H1 (cell line): ENCODE data around the gene PTPRG. TPM values are rescaled to one million over a fixed set of nuclear protein-coding genes. Genes with fewer than 3 reads are reported as not detected.

ENCODE experiments used
- CTCF ChIA-PET: fragments of 300-600 bp; sonication (Branson Sonifier 250); formaldehyde crosslinking; loops from one replicate; lab custom pipeline; 2021; ENCODE audit not compliant: partially characterized antibody; lab: Charles Lee
- POLR2A ChIA-PET: fragments of 300-600 bp; sonication (Branson Sonifier 250); formaldehyde crosslinking; loops from one replicate; lab custom pipeline; 2021; ENCODE audit warnings: inconsistent platforms; ENCODE audit not compliant: partially characterized antibody; lab: Charles Lee
- DNase-seq, 2 experiments: peaks; one replicate each; pipeline versions ENCODE4 v3.0.0 to v3.0.0-alpha.2; 2010 to 2022; ENCODE audit warnings: low spot score in 2 of 2, low read depth in 1 of 2, mixed read lengths in 1 of 2
- FAIRE-seq: peaks from 2 replicates; lab custom pipeline; 2011; peaks lifted over from hg19 to GRCh38; lab: Jason Lieb, UNC
- H2AFZ ChIP-seq: 2 replicates; pipeline ENCODE4 v1.8.1; 2012; ENCODE audit warnings: low read length, inconsistent platforms
- H2AK5ac ChIP-seq: 2 replicates; pipeline ENCODE4 v1.6.1; 2013; ENCODE audit warnings: low read depth, low read length
- H2BK120ac ChIP-seq: replicated peaks from 2 replicates; pipeline ENCODE3; 2013; ENCODE audit warnings: low read depth, low read length, inconsistent platforms
- H2BK12ac ChIP-seq: 2 replicates; pipeline ENCODE4 v1.6.1; 2013; ENCODE audit warnings: low read depth, low read length
- H2BK15ac ChIP-seq: 2 replicates; pipeline ENCODE4 v1.6.1; 2013; ENCODE audit warnings: low read length
- H2BK20ac ChIP-seq: 2 replicates; pipeline ENCODE4 v1.6.1; 2013; ENCODE audit warnings: low read length
- H2BK5ac ChIP-seq: 2 replicates; pipeline ENCODE4 v1.6.1; 2013; ENCODE audit warnings: low read depth, low read length
- H3K14ac ChIP-seq: 2 replicates; pipeline ENCODE4 v1.6.1; 2013; ENCODE audit warnings: inconsistent platforms; ENCODE audit not compliant: insufficient read length
- H3K18ac ChIP-seq: 2 replicates; pipeline ENCODE4 v1.6.1; 2013; ENCODE audit warnings: low read length; ENCODE audit errors: extremely low read depth
- H3K23ac ChIP-seq: 2 replicates; pipeline ENCODE4 v1.6.1; 2013; ENCODE audit warnings: inconsistent platforms; ENCODE audit not compliant: insufficient read length
- H3K23me2 ChIP-seq: 2 replicates; pipeline ENCODE4 v1.6.1; 2013; ENCODE audit warnings: low read depth, low read length
- H3K27ac ChIP-seq: 2 replicates; pipeline ENCODE4 v1.6.1; 2011; ENCODE audit warnings: low read depth, low read length, inconsistent platforms
- H3K27me3 ChIP-seq, 4 experiments: replicated peaks in 1 of 4; 1 replicate in 1 of 4; 2 replicates in 3 of 4; pipeline versions ENCODE4 v1.6.1 to v1.8.1; 2011 to 2013; ENCODE audit warnings: low read length in 3 of 4, mild to moderate bottlenecking in 3 of 4, inconsistent platforms in 2 of 4, mixed read lengths in 2 of 4, moderate library complexity in 1 of 4; ENCODE audit not compliant: control insufficient read depth in 3 of 4, insufficient read depth in 3 of 4; ENCODE audit errors: extremely low read depth in 1 of 4
- H3K36me3 ChIP-seq, 4 experiments: 2 replicates each; pipeline versions ENCODE4 v1.6.1 to v1.8.1; 2011 to 2013; ENCODE audit warnings: mild to moderate bottlenecking in 4 of 4, low read length in 3 of 4, moderate library complexity in 2 of 4, control low read depth in 1 of 4, inconsistent platforms in 1 of 4; ENCODE audit not compliant: insufficient read depth in 4 of 4, control insufficient read depth in 2 of 4
- H3K4ac ChIP-seq: replicated peaks from 2 replicates; pipeline ENCODE3; 2013; ENCODE audit warnings: low read length, low read depth, mixed read lengths, inconsistent platforms; ENCODE audit not compliant: insufficient read length
- H3K4me1 ChIP-seq, 4 experiments: replicated peaks in 1 of 4; 1 replicate in 1 of 4; 2 replicates in 3 of 4; pipeline versions ENCODE4 v1.6.1 to v1.8.1; 2011 to 2013; ENCODE audit warnings: low read length in 3 of 4, inconsistent platforms in 2 of 4, mixed read lengths in 1 of 4; ENCODE audit not compliant: insufficient read depth in 4 of 4, control insufficient read depth in 3 of 4
- H3K4me2 ChIP-seq, 2 experiments: 2 replicates each; pipeline versions ENCODE4 v1.6.1 to v1.8.1; 2011 to 2013; ENCODE audit warnings: low read depth in 2 of 2, low read length in 2 of 2, control low read depth in 1 of 2, inconsistent platforms in 1 of 2, mild to moderate bottlenecking in 1 of 2; ENCODE audit not compliant: insufficient read depth in 1 of 2
- H3K4me3 ChIP-seq, 4 experiments: fragments of 200-600, 300-600 bp in 1 of 4; sonication (generic), shearing (Covaris generic), sonication (Bioruptor Twin) in 1 of 4; 2 replicates each; pipeline versions ENCODE4 v1.5.1 to v1.8.1; 2011 to 2016; ENCODE audit warnings: low read length in 4 of 4, low read depth in 3 of 4, control low read depth in 2 of 4, inconsistent platforms in 2 of 4, mild to moderate bottlenecking in 2 of 4, mixed read lengths in 1 of 4, moderate library complexity in 1 of 4; ENCODE audit not compliant: insufficient read depth in 2 of 4; ENCODE audit errors: extremely low read depth in 1 of 4
- H3K56ac ChIP-seq: replicated peaks from 2 replicates; pipeline ENCODE3; 2013; ENCODE audit warnings: low read depth, mild to moderate bottlenecking, mixed read lengths, low read length, inconsistent platforms; ENCODE audit not compliant: insufficient read length
- H3K79me1 ChIP-seq: 2 replicates; pipeline ENCODE4 v1.6.1; 2013; ENCODE audit warnings: low read depth, low read length, control low read depth
- H3K79me2 ChIP-seq, 2 experiments: 2 replicates each; pipeline versions ENCODE4 v1.6.1 to v1.8.1; 2012 to 2013; ENCODE audit warnings: low read length in 2 of 2, mild to moderate bottlenecking in 2 of 2, inconsistent platforms in 1 of 2; ENCODE audit not compliant: insufficient read depth in 2 of 2, control insufficient read depth in 1 of 2
- H3K9ac ChIP-seq, 4 experiments: replicated peaks in 1 of 4; 1 replicate in 1 of 4; 2 replicates in 3 of 4; pipeline versions ENCODE4 v1.6.1 to v1.8.1; 2011 to 2013; ENCODE audit warnings: low read depth in 3 of 4, low read length in 3 of 4, control low read depth in 2 of 4, mild to moderate bottlenecking in 2 of 4, moderate library complexity in 2 of 4, inconsistent platforms in 1 of 4; ENCODE audit errors: extremely low read depth in 1 of 4
- H3K9me3 ChIP-seq, 2 experiments: 2 replicates each; pipeline versions ENCODE4 v1.6.1 to v1.8.1; 2012 to 2013; ENCODE audit warnings: mild to moderate bottlenecking in 2 of 2, moderate library complexity in 2 of 2, control low read depth in 1 of 2, inconsistent platforms in 1 of 2, low read depth in 1 of 2, low read length in 1 of 2, mixed read lengths in 1 of 2; ENCODE audit not compliant: insufficient read depth in 2 of 2
- H4K20me1 ChIP-seq, 2 experiments: replicated peaks in 1 of 2; 2 replicates each; pipeline versions ENCODE3 to v1.8.1; 2011 to 2013; ENCODE audit warnings: inconsistent platforms in 2 of 2, low read length in 2 of 2, mild to moderate bottlenecking in 1 of 2; ENCODE audit not compliant: insufficient read depth in 2 of 2, control insufficient read depth in 1 of 2
- H4K5ac ChIP-seq: 2 replicates; pipeline ENCODE4 v1.6.1; 2013; ENCODE audit warnings: low read length, low read depth, mixed read lengths, inconsistent platforms; ENCODE audit not compliant: insufficient read length
- H4K8ac ChIP-seq: 2 replicates; pipeline ENCODE4 v1.8.0; 2013; ENCODE audit warnings: mild to moderate bottlenecking, moderate library complexity, low read length, inconsistent platforms; ENCODE audit not compliant: insufficient read depth; ENCODE audit errors: extremely low read depth
- H4K91ac ChIP-seq: replicated peaks from 2 replicates; pipeline ENCODE3; 2013; ENCODE audit warnings: low read length, mixed read lengths, inconsistent platforms; ENCODE audit not compliant: insufficient read length
- CHD2 ChIP-seq: IDR thresholded peaks from 2 replicates; pipeline ENCODE4 v1.6.1; 2012; ENCODE audit warnings: low read length, improper control_type of control experiment
- E2F6 ChIP-seq: IDR thresholded peaks from 2 replicates; pipeline ENCODE4 v1.6.1; 2012; ENCODE audit warnings: inconsistent platforms
- FOSL1 ChIP-seq: IDR thresholded peaks from 2 replicates; pipeline ENCODE4 v1.6.1; 2011; ENCODE audit warnings: mild to moderate bottlenecking, low read depth, low read length, moderate library complexity; ENCODE audit not compliant: insufficient read depth
- GTF2F1 ChIP-seq: IDR thresholded peaks from 2 replicates; pipeline ENCODE4 v1.6.1; 2012; ENCODE audit warnings: low read depth, low read length, improper control_type of control experiment, borderline replicate concordance
- JUND ChIP-seq: IDR thresholded peaks from 2 replicates; pipeline ENCODE4 v1.6.1; 2011; ENCODE audit warnings: mild to moderate bottlenecking, improper control_type of control experiment, low read length
- KDM4A ChIP-seq: IDR thresholded peaks from one replicate; pipeline ENCODE4 v1.7.1; 2012; ENCODE audit warnings: low read depth, mild to moderate bottlenecking, moderate library complexity, low read length, inconsistent platforms; ENCODE audit not compliant: severe bottlenecking
- MAFK ChIP-seq: IDR thresholded peaks from 2 replicates; pipeline ENCODE4 v1.6.1; 2012; ENCODE audit warnings: low read depth, mild to moderate bottlenecking, improper control_type of control experiment, low read length
- SIN3A ChIP-seq, 2 experiments: IDR thresholded peaks in 1 of 2; conservative IDR thresholded peaks in 1 of 2; 2 replicates each; pipeline ENCODE4 v1.6.1; 2011 to 2012; ENCODE audit warnings: low read length in 2 of 2, improper control_type of control experiment in 1 of 2, low read depth in 1 of 2, mild to moderate bottlenecking in 1 of 2
- SUZ12 ChIP-seq: fragments of 200-600 bp; sonication (generic); IDR thresholded peaks from 2 replicates; pipeline ENCODE4 v1.6.1; 2012; ENCODE audit warnings: mild to moderate bottlenecking, inconsistent platforms, low read length, moderate library complexity, mixed read lengths
- WGBS, 2 experiments: shearing (Covaris generic) in 1 of 2; methylation state at CpG; one replicate each; pipeline versions ENCODE4 v1.1.6 to v1.1.7; 2013 to 2015; ENCODE audit warnings: low lambda C conversion rate in 2 of 2, mixed read lengths in 2 of 2, inconsistent platforms in 1 of 2, low coverage in 1 of 2, missing lambda C conversion rate in 1 of 2; ENCODE audit not compliant: insufficient replicate concordance in 2 of 2, insufficient coverage in 1 of 2, insufficient read length in 1 of 2; ENCODE audit errors: extremely low coverage in 1 of 2, missing lambda C conversion rate in 1 of 2; 5-methylcytosine and 5-hydroxymethylcytosine counted together
- polyA plus RNA-seq, 7 experiments: library from polyadenylated mRNA; depleted of rRNA in 3 of 7; stranded (reverse) in 5 of 7; unstranded in 2 of 7; fragments of >200 nt in 5 of 7; fragments of 200-250 nt in 2 of 7; gene quantifications; 1 replicate in 5 of 7; 2 replicates in 1 of 7; 4 replicates in 1 of 7; pipeline versions ENCODE4 v1.2.1 to v1.2.3, GENCODE V29; 2011 to 2013; ENCODE audit warnings: missing spikeins in 2 of 7, mixed read lengths in 2 of 7
- total RNA-seq: library from RNA; stranded (reverse); fragmentation: NEBNext Ultra II Directional; extraction: Animal tissue kit (Norgen Biotek cat#: 25700); gene quantifications from 2 replicates; pipeline ENCODE4 v1.2.1, GENCODE V29; 2021

PTPRG gene
- total and polyA plus RNA-seq, 2 of the 8 experiments (the other 6 are each of a cell fraction or from before 2014, with no cell fraction given): 23.3 to 96.2 TPM

DNA sequence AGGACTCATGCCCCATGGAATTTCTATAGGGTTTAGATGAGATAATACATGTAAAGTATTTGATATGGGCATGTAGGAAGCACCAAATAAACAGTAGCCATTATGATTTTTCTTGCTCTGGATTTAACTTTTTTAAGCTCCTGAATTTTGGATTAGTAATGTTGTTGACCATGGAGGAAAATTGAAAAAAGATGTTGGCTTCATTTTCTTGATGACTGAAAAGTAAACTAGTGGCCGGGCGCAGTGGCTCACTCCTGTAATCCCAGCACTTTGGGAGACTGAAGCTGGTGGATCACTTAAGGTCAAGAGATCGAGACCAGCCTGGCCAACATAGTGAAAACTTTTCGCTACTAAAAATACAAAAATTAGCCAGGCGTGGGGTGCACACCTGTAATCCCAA is 120.3 kb downstream of the PTPRG start:
- no peak overlapping the region for H3K56ac ChIP-seq
- DNase-seq (no peak), FAIRE-seq (no peak)
- 86% methylated on average over 5 of the region's 5 CpGs; no CpG with 5 or more reads in 1 of the 2 experiments for WGBS, 2 experiments
- H4K91ac ChIP-seq: no peak overlapping the region
- no peak overlapping the region for H3K9ac ChIP-seq
- H3K14ac ChIP-seq: no peak overlapping the region
- TF ChIP-seq MAFK (no peak), CHD2 (no peak), FOSL1 (no peak), SUZ12 (no peak), SIN3A (conservative IDR thresholded peaks at IDR 0.05 in 1 of 2, IDR thresholded peaks at IDR 0.05 in 1 of 2; ENCODE audit: low read depth in 1 of 2, low read length in 2 of 2) (no peak), KDM4A (no peak), E2F6 (no peak), GTF2F1 (no peak), JUND (no peak)
- H3K23ac ChIP-seq: no peak overlapping the region
- no peak overlapping the region for H2BK5ac ChIP-seq
- peaks cover 10 to 97% of the 10 kb centered on the region in 2 experiments; a peak in 3 of 4 replicates for H3K79me2 ChIP-seq
- H3K36me3 ChIP-seq: no peaks in the 10 kb centered on the region
- no peak overlapping the region for H2BK15ac ChIP-seq
- H4K20me1 ChIP-seq: peaks cover 8 to 11% of the 10 kb centered on the region in 2 experiments
- ChIA-PET POLR2A (interaction anchor here (1.0 to 3.8 kb wide), 3 partner anchors 15 to 121 kb away, joined by 3 to 13 read pairs (median 4); partner anchors contain the start of gene PTPRG), CTCF (interaction anchor here (0.8 kb wide), 1 partner anchor 1154 kb away, joined by 3 read pairs; no protein-coding TSS in a partner anchor)
- no peak overlapping the region for H2AK5ac ChIP-seq
- peaks cover 0 to 4% (median 0%) of the 10 kb centered on the region in 4 experiments; a peak in 1 of 7 replicates for H3K27me3 ChIP-seq
- no peak overlapping the region for H2BK12ac ChIP-seq
- H3K79me1 ChIP-seq: peaks cover 18% of the 10 kb centered on the region
- H2BK120ac ChIP-seq: no peak overlapping the region
- H3K9me3 ChIP-seq: no peaks in the 10 kb centered on the region
- no peak overlapping the region for H2BK20ac ChIP-seq
- H3K27ac ChIP-seq: no peak overlapping the region
- no peak overlapping the region for H3K4me3 ChIP-seq
- peaks cover 14 to 61% (median 38%) of the 10 kb centered on the region in 4 experiments for H3K4me1 ChIP-seq
- no peaks in the 10 kb centered on the region for H3K23me2 ChIP-seq
- H3K4ac ChIP-seq: no peak overlapping the region
- H3K18ac ChIP-seq: no peak overlapping the region
- no peak overlapping the region for H3K4me2 ChIP-seq
- no peak overlapping the region for H4K8ac ChIP-seq
- H4K5ac ChIP-seq: no peak overlapping the region
- no peak overlapping the region for H2AFZ ChIP-seq
